Esophagus (tissue), 2 donors: ENCODE data around the gene CIC. TPM values are rescaled to one million over a fixed set of nuclear protein-coding genes. Genes with fewer than 3 reads are reported as not detected.

ENCODE experiments used
- H3K27ac ChIP-seq, 2 donors: one replicate each; pipeline ENCODE4 v1.5.1; 2013; ENCODE audit warnings: low read depth in 2 of 2, mild to moderate bottlenecking in 2 of 2, inconsistent platforms in 1 of 2, low read length in 1 of 2, moderate library complexity in 1 of 2
- H3K27me3 ChIP-seq, 2 donors: one replicate each; pipeline ENCODE4 v1.6.1; 2013; ENCODE audit warnings: low read length in 2 of 2, control low read depth in 1 of 2, mild to moderate bottlenecking in 1 of 2; ENCODE audit not compliant: insufficient read depth in 2 of 2, control insufficient read depth in 1 of 2
- H3K36me3 ChIP-seq, 2 donors: one replicate each; pipeline ENCODE4 v1.6.1; 2013; ENCODE audit warnings: low read length in 1 of 2; ENCODE audit not compliant: control insufficient read depth in 2 of 2, insufficient read depth in 2 of 2
- H3K4me1 ChIP-seq, 2 donors: one replicate each; pipeline ENCODE4 v1.6.1; 2013; ENCODE audit warnings: low read length in 1 of 2; ENCODE audit not compliant: control insufficient read depth in 2 of 2, insufficient read depth in 2 of 2
- H3K4me3 ChIP-seq, 2 donors: one replicate each; pipeline ENCODE4 v1.5.1; 2013; ENCODE audit warnings: low read length in 2 of 2, mild to moderate bottlenecking in 2 of 2, low read depth in 1 of 2, moderate library complexity in 1 of 2
- H3K9me3 ChIP-seq, 2 donors: one replicate each; pipeline ENCODE4 v1.6.1; 2013; ENCODE audit warnings: mild to moderate bottlenecking in 2 of 2, low read depth in 1 of 2, low read length in 1 of 2, moderate library complexity in 1 of 2; ENCODE audit not compliant: control insufficient read depth in 2 of 2, insufficient read depth in 1 of 2
- whole genome bisulfite sequencing, 2 donors: extraction: QIAGEN DNeasy Blood & Tissue Kit; methylation state at CpG; one replicate each; pipeline ENCODE4 v1.1.7; 2013; 5-methylcytosine and 5-hydroxymethylcytosine counted together
- polyA plus RNA-seq, 2 donors: library from polyadenylated mRNA; stranded (reverse); fragments of 200-250 nt; gene quantifications; one replicate each; pipeline ENCODE4 v1.2.3, GENCODE V29; 2013
- donor health status: healthy with polysubstance abuse.
- donor health status: Bipolar disorder and iron deficiency.

The CIC gene
- 10 to 100 TPM; 20.6 to 35.2 TPM for polyA plus RNA-seq

DNA sequence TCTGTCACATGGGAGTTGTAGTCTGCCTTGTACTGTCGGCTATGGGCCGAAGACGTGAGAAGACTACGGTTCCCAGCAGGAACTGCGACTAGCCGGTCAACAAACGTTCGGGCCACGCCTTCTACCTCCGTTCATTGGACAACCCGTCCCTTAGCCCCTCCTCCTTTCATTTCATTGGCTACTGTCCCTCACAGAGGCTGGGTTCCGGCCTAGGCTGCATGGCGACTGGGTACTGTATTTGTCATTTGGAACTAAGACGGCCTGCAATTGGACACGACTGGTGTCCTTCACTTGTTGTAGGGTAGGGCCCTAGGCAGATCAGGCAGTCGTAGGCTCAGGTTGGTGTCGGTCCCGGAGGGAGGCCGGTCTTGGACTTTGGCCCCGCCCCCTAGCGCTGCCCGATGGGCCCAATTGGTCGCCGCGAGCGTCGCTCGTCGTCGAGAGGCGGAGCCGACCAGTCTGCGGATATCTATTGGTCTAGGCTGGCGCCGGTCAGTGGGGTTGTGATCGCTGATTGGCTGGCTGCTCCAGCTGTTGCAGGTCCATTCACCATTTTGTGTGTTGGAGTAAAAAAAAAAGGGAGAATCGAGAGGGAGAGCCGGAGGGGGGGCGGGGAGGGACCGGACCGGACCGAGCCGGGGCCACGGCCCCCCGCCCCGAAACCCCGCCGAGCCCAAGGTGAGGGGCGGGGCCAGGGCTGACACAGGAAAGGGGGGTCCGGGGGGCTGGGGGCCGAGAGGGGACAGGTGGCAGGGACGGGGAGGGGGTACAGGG, at the start of gene CIC:
CIC (plus strand) TSS at position 549 of the 774 bp plus-strand sequence. CDS start 2,532 bp downstream, outside the sequence.
- WGBS, 2 donors, result 1 to 2% methylated on average over 51 to 52 of the region's 52 CpGs
- H3K27me3 ChIP-seq, result no peaks in the 10 kb centered on the region

DNA sequence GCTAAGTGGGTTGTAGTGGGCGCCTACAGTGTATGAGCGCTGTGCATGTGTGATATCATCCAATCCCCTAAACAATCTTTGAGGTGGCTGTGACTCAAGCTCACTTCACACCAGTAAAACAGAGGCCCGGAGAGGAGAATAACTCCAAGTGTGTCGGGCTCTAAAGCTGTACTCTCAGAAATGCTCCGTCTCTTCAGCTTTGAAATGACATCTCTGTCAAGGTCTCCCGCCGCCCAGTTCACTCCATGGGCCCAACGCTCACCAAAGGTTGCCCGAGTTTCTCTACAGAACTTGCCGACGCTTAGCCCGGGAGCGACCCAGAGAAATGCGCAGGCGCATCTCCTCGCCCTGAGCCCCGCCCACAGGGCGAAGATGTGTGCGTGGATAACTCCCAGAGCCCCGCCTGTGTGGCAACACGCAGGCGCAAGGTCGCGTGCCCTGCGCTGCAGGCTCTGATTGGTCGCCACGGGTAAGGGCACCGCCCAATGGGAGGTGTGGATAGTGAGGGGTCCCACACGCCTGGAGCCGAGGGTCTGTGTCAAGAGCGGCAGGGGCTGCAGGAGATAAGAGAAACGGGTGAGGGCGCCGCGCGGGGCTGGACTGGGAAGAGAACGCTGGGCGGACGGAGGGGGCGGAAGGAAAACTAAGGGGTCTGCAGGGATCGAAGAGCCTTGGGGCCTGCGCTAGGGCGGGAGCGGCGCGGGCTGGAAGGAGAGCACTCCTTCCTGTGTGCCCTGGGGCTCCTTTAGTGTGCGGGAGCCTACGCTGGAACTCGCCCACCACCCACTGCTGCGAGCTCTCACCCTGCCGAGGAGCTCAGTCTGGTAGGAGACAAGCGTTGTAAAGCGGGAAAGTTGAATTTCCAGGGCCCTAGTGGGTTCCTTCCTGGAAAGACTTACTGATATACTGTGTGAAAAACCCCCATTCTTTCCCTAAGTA, 49.0 kb upstream of the CIC start, which contains the start of gene ZNF526:
ZNF526 (plus strand) TSS at position 501 of the 939 bp plus-strand sequence. CDS start 4,092 bp downstream, outside the sequence.
- Histone ChIP-seq H3K4me3 (peak within 1 kb of the TSS; percentile 70 to 73), H3K9me3 (no peaks in the 10 kb centered on the region), H3K27ac (peak within 1 kb of the TSS; percentile 91 to 92), H3K36me3 (peaks cover 0 to 10% of the 10 kb centered on the region in 2 donors), H3K4me1 (peaks cover 9 to 12% of the 10 kb centered on the region in 2 donors), H3K27me3 (no peaks in the 10 kb centered on the region)
- 1% methylated on average over 53 of the region's 53 CpGs for WGBS, 2 donors

More for the DNA sequence above, at the start of gene CIC:
- H3K4me3 ChIP-seq, result peak within 1 kb of the TSS; percentile 59 to 82
- peaks cover 0 to 23% of the 10 kb centered on the region in 2 donors for H3K36me3 ChIP-seq
- H3K4me1 ChIP-seq, result peaks cover 8 to 22% of the 10 kb centered on the region in 2 donors
- H3K9me3 ChIP-seq, result no peaks in the 10 kb centered on the region
- H3K27ac ChIP-seq, result peak within 1 kb of the TSS; percentile 98 to 99

DNA sequence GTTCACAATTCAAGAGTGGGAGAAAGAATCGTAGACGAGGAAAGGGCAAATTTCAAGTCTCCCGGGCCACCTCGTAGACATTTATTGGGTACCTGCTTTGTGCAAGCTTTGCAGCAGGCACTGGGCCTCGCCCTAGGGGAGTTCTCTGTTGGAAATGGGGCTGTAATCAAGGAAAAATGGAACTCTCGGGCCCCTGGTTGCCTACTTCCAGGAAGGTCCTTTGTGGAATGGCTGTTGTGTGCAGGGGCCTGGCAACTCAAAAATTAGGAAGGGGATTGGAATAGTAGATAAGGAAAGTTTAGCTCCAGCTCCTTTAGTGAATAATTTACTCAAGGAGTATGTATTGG, 48.3 kb upstream of the CIC start:
- Histone ChIP-seq H3K4me1 (peaks cover 6 to 10% of the 10 kb centered on the region in 2 donors), H3K36me3 (peaks cover 0 to 17% of the 10 kb centered on the region in 2 donors), H3K4me3 (peak overlapping the region; percentile 70 to 73), H3K9me3 (no peaks in the 10 kb centered on the region), H3K27ac (peak overlapping the region; percentile 18 to 91), H3K27me3 (no peaks in the 10 kb centered on the region)
- WGBS, 2 donors, result 1% methylated on average over 6 of the region's 6 CpGs

DNA sequence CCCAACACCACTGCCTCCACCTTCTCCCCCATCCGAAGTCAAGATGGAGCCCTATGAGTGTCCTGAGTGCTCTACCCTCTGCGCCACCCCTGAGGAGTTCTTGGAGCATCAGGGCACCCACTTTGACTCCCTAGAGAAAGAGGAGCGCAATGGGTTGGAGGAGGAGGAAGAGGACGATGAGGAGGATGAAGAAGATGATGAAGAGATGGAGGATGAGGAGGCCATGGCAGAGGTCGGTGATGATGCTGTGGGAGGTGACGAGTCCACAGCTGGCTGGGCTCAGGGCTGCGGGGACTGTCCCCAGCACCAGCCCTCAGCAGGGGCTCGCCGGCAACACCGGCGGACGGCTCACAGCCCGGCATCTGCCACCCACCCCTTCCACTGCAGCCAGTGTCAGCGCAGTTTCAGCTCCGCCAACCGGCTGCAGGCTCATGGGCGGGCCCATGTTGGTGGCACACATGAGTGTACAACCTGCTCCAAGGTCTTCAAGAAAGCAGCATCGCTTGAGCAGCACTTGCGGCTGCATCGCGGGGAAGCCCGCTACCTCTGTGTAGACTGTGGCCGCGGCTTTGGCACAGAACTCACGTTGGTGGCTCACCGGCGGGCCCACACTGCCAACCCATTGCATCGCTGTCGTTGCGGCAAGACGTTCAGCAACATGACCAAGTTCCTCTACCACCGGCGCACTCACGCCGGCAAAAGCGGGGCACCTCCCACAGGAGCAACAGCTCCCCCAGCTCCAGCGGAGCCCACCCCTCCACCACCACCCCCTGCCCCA, 43.9 kb upstream of the CIC start:
- peaks cover 0 to 2% of the 10 kb centered on the region in 2 donors for H3K4me1 ChIP-seq
- no peak overlapping the region for H3K4me3 ChIP-seq
- no peak overlapping the region for H3K27ac ChIP-seq
- peaks cover 16 to 43% of the 10 kb centered on the region in 2 donors for H3K36me3 ChIP-seq
- H3K9me3 ChIP-seq, result no peaks in the 10 kb centered on the region
- WGBS, 2 donors, result 95 to 96% methylated on average over 35 to 37 of the region's 37 CpGs
- no peaks in the 10 kb centered on the region for H3K27me3 ChIP-seq

DNA sequence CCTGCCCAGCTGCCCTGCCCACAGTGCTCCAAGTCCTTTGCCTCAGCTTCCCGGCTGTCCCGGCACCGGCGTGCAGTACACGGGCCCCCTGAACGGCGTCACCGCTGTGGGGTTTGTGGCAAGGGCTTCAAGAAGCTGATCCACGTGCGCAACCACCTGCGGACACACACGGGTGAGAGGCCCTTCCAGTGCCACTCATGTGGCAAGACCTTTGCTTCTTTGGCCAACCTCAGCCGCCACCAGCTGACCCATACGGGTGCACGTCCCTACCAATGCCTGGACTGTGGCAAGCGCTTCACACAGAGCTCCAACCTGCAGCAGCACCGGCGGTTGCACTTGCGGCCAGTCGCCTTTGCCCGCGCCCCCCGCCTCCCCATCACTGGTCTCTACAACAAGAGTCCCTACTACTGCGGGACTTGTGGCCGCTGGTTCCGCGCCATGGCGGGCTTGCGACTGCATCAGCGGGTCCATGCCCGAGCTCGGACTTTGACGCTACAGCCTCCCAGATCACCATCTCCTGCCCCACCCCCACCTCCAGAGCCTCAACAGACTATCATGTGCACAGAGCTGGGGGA, 43.2 kb upstream of the CIC start:
- H3K9me3 ChIP-seq, result no peaks in the 10 kb centered on the region
- no peak overlapping the region for H3K4me3 ChIP-seq
- H3K27me3 ChIP-seq, result no peaks in the 10 kb centered on the region
- no peak overlapping the region for H3K27ac ChIP-seq
- WGBS, 2 donors, result 95 to 97% methylated on average over 31 to 33 of the region's 33 CpGs
- H3K4me1 ChIP-seq, result peaks cover 0 to under 1% of the 10 kb centered on the region in 2 donors
- H3K36me3 ChIP-seq, result peaks cover 19 to 48% of the 10 kb centered on the region in 2 donors

DNA sequence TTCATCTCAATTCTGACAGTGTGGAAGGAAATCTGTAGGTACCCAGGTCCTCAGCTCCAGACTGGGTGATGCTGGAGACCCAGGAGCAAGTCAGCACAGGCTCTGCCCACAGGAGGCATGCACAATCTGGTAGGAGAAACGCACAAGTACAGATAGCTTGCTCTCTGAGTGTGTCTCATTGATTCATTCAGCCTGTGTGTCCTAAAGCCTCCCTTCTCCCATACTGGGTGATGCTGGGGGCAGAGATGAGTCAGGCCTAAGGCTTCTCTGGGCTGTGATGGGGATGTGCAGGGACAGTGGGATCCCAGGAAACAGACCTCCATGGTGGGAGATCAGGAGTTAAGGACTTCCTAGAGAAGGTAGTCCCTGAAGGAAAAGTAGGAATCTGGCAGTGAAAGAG, 42.2 kb upstream of the CIC start:
- H3K9me3 ChIP-seq, result no peaks in the 10 kb centered on the region
- no peaks in the 10 kb centered on the region for H3K27me3 ChIP-seq
- no peak overlapping the region for H3K27ac ChIP-seq
- H3K4me1 ChIP-seq, result no peaks in the 10 kb centered on the region
- H3K4me3 ChIP-seq, result no peak overlapping the region
- 60 to 65% methylated on average over 1 of the region's 1 CpG for WGBS, 2 donors
- H3K36me3 ChIP-seq, result peaks cover 24 to 51% of the 10 kb centered on the region in 2 donors

DNA sequence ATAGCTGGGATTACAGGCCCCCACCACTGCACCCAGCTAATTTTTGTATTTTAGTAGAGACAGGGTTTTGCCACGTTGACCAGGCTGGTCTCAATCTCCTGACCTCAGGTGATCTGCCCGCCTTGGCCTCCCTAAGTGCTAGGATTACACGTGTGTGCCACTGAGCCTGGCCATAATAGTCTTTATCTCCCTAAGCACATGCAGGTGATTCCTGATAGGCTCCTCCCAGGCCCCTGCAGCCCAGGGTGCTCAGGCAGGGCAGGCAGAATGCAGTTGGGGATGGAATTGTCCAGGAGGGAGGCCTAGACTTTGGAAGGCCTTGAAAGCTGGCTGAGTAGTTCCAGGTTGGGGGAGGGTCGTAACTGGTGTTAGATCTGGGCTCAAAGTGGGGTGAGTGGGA, 40.4 kb upstream of the CIC start:
- Histone ChIP-seq H3K9me3 (no peaks in the 10 kb centered on the region), H3K4me1 (no peaks in the 10 kb centered on the region), H3K36me3 (peaks cover 36 to 60% of the 10 kb centered on the region in 2 donors), H3K4me3 (no peak overlapping the region), H3K27ac (no peak overlapping the region), H3K27me3 (no peaks in the 10 kb centered on the region)
- 68 to 79% methylated on average over 4 of the region's 4 CpGs for WGBS, 2 donors

DNA sequence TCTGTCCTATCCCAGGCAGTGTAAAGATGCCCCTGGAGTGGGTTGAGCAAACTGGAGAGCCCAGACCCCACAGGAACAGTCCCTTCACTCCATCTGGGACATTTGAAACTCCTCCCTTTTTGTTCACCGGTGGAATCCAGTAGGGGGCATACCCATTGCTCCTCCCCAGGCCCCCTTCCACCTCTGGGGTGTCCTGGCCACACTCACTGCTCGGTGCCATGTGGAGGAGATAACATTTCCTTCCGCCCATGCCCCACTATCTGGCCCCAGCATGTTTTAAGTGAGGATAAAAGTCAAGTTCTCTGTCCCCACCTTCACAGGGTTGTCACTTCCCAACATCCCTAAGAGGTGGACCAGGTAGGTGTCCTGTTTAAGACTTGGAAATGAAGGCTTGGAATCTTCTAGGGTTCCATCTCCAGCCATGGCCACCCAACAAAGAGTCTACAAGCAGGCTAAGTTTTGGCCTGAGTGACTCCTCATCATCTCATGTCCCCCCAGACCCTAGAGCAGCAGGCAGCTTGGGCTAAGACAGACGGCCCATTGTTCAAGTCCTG, 39.7 kb upstream of the CIC start:
- Histone ChIP-seq H3K36me3 (peaks cover 36 to 63% of the 10 kb centered on the region in 2 donors), H3K4me3 (no peak overlapping the region), H3K27me3 (no peaks in the 10 kb centered on the region), H3K9me3 (no peaks in the 10 kb centered on the region), H3K4me1 (peaks cover 0 to under 1% of the 10 kb centered on the region in 2 donors), H3K27ac (no peak overlapping the region)
- WGBS, 2 donors, result 68 to 76% methylated on average over 4 of the region's 4 CpGs
